GM23338 (cell line): ENCODE results near the gene ARMH1. TPM values are rescaled to one million over a fixed set of nuclear protein-coding genes. Genes with fewer than 3 reads are reported as not detected.

ENCODE experiments used
- ATAC-seq: fragments of 200-7000 bp; cut with Tn5 transposase; 3 replicates; pipeline ENCODE4 v1.9.1; 2020
- DNase-seq: peaks from one replicate; pipeline ENCODE4 v3.0.0-alpha.2; 2015; ENCODE audit warnings: low spot score
- H2AFZ ChIP-seq: fragments of 200-600 bp; sonication (generic); 2 replicates; pipeline ENCODE4 v1.8.0; 2016; ENCODE audit warnings: antibody characterized with exemption, mild to moderate bottlenecking, moderate library complexity
- H3F3A ChIP-seq: fragments of 200-600 bp; sonication (generic); replicated peaks from 2 replicates; pipeline ENCODE4 v1.8.0; 2017; ENCODE audit warnings: antibody characterized with exemption, mixed run types, low read depth
- H3K27ac ChIP-seq: fragments of 200-600 bp; sonication (generic); 2 replicates; pipeline ENCODE4 v1.6.1; 2016; ENCODE audit warnings: low read depth
- H3K27me3 ChIP-seq: fragments of 200-600 bp; sonication (generic); 2 replicates; pipeline ENCODE4 v1.8.0; 2016; ENCODE audit warnings: mild to moderate bottlenecking, mixed run types, moderate library complexity; ENCODE audit not compliant: insufficient read depth
- H3K36me3 ChIP-seq: fragments of 200-600 bp; sonication (generic); 2 replicates; pipeline ENCODE4 v1.8.0; 2016; ENCODE audit warnings: mild to moderate bottlenecking; ENCODE audit not compliant: insufficient read depth
- H3K4me1 ChIP-seq: fragments of 200-600 bp; sonication (generic); 2 replicates; pipeline ENCODE4 v1.8.0; 2016; ENCODE audit warnings: mild to moderate bottlenecking, moderate library complexity; ENCODE audit not compliant: insufficient read depth
- H3K4me2 ChIP-seq: fragments of 200-600 bp; sonication (generic); 2 replicates; pipeline ENCODE4 v1.7.1; 2017; ENCODE audit warnings: mixed run types
- H3K4me3 ChIP-seq: fragments of 200-600 bp; sonication (generic); 2 replicates; pipeline ENCODE4 v1.6.1; 2016; ENCODE audit warnings: mixed run types
- H3K79me2 ChIP-seq: fragments of 200-600 bp; sonication (generic); replicated peaks from 2 replicates; pipeline ENCODE4 v1.8.0; 2017; ENCODE audit warnings: mild to moderate bottlenecking; ENCODE audit not compliant: insufficient read depth
- H3K9me2 ChIP-seq: fragments of 200-600 bp; sonication (generic); 2 replicates; pipeline ENCODE4 v1.8.0; 2017; ENCODE audit not compliant: insufficient read depth
- H4K20me1 ChIP-seq: fragments of 200-600 bp; sonication (generic); replicated peaks from 2 replicates; pipeline ENCODE4 v1.8.0; 2017; ENCODE audit warnings: mild to moderate bottlenecking; ENCODE audit not compliant: insufficient read depth
- H3K27ac Mint-ChIP-seq: 2 replicates; pipeline ENCODE4 v1.8.0; 2020; ENCODE audit warnings: inconsistent platforms, mild to moderate bottlenecking, moderate library complexity, mixed read lengths
- H3K27me3 Mint-ChIP-seq: 3 replicates; pipeline ENCODE4 v1.8.0; 2022; ENCODE audit warnings: low read depth, mild to moderate bottlenecking, moderate library complexity, mixed read lengths, inconsistent platforms; ENCODE audit not compliant: insufficient read depth, poor library complexity
- H3K36me3 Mint-ChIP-seq: 3 replicates; pipeline ENCODE4 v1.8.0; 2021; ENCODE audit warnings: low read depth, mild to moderate bottlenecking, inconsistent platforms, moderate library complexity, mixed read lengths
- H3K4me1 Mint-ChIP-seq: 3 replicates; pipeline ENCODE4 v1.8.0; 2020; ENCODE audit warnings: mild to moderate bottlenecking, inconsistent platforms, mixed read lengths
- H3K4me3 Mint-ChIP-seq: 3 replicates; pipeline ENCODE4 v1.8.0; 2021; ENCODE audit warnings: moderate library complexity, mild to moderate bottlenecking, inconsistent platforms, mixed read lengths
- H3K9me3 Mint-ChIP-seq: 3 replicates; pipeline ENCODE4 v1.8.0; 2020; ENCODE audit warnings: moderate library complexity, mild to moderate bottlenecking, inconsistent platforms, mixed read lengths
- CREB1 ChIP-seq: fragments of 250-450 bp; sonication (Bioruptor Pico); IDR thresholded peaks from 2 replicates; pipeline ENCODE4 v1.5.0; 2020; ENCODE audit warnings: low read depth, mild to moderate bottlenecking, moderate library complexity
- CTCF ChIP-seq, 2 experiments: fragments of 200-600 bp in 1 of 2; sonication (generic) in 1 of 2; conservative IDR thresholded peaks; 2 replicates each; pipeline versions ENCODE4 v1.5.1 to v1.6.1; 2016 to 2017; ENCODE audit warnings: antibody characterized with exemption in 2 of 2, low read depth in 2 of 2, mild to moderate bottlenecking in 2 of 2, moderate library complexity in 1 of 2
- EZH2 ChIP-seq: fragments of 200-600 bp; sonication (generic); IDR thresholded peaks from one replicate; pipeline ENCODE4 v1.8.0; 2017; ENCODE audit warnings: antibody characterized with exemption, mild to moderate bottlenecking, low read depth; ENCODE audit not compliant: unreplicated experiment
- EZH2phosphoT487 ChIP-seq: fragments of 200-600 bp; sonication (generic); IDR thresholded peaks from one replicate; pipeline ENCODE4 v1.8.1; 2018; ENCODE audit warnings: antibody characterized with exemption; ENCODE audit not compliant: unreplicated experiment
- JUNB ChIP-seq: IDR thresholded peaks from one replicate; pipeline ENCODE4 v1.6.1; 2016; ENCODE audit warnings: antibody characterized with exemption; ENCODE audit not compliant: unreplicated experiment
- NANOG ChIP-seq: IDR thresholded peaks from 2 replicates; pipeline ENCODE4 v1.6.1; 2016; ENCODE audit warnings: antibody characterized with exemption, borderline replicate concordance
- POLR2AphosphoS5 ChIP-seq: IDR thresholded peaks from 2 replicates; pipeline ENCODE4 v1.6.1; 2016; ENCODE audit warnings: antibody characterized with exemption, low read depth
- STAT1 ChIP-seq: IDR thresholded peaks from one replicate; pipeline ENCODE4 v1.6.1; 2016; ENCODE audit warnings: antibody characterized with exemption; ENCODE audit not compliant: unreplicated experiment
- ZNF114 ChIP-seq: fragments of 250-450 bp; sonication (Bioruptor Pico); IDR thresholded peaks from 2 replicates; pipeline ENCODE4 v1.5.0; 2020; ENCODE audit warnings: mild to moderate bottlenecking, moderate library complexity
- ZNF331 ChIP-seq: fragments of 250-450 bp; sonication (Bioruptor Pico); IDR thresholded peaks from 2 replicates; pipeline ENCODE4 v1.5.0; 2020; ENCODE audit warnings: low read depth, mild to moderate bottlenecking, moderate library complexity
- ZNF462 ChIP-seq: fragments of 250-450 bp; sonication (Bioruptor Pico); IDR thresholded peaks from 2 replicates; pipeline ENCODE4 v1.5.0; 2020; ENCODE audit warnings: mild to moderate bottlenecking, moderate library complexity
- polyA plus RNA-seq: library from polyadenylated mRNA; unstranded; fragments of >200 nt; fragmentation: Nextera tagmentation; extraction: Ambion mirVana; gene quantifications from 2 replicates; pipeline ENCODE4 v1.2.1, GENCODE V29; 2016
- total RNA-seq: library from RNA; depleted of rRNA; stranded (reverse); fragments of >200 nt; shearing (Covaris generic); gene quantifications from 2 replicates; pipeline ENCODE4 v1.2.3, GENCODE V29; 2014
- TF ChIP-seq, protein P1 (sequence below): IDR thresholded peaks from one replicate; pipeline ENCODE4 v1.6.1; 2018; ENCODE audit warnings: antibody characterized with exemption; ENCODE audit not compliant: unreplicated experiment
- TF ChIP-seq, protein P2 (sequence below): IDR thresholded peaks from 2 replicates; pipeline ENCODE4 v1.6.1; 2016; ENCODE audit warnings: antibody characterized with exemption

ARMH1 gene
- total and polyA plus RNA-seq, 2 experiments from 2014 or later = 0.31 TPM; not detected in 1

GRCh38 chr1:44739307-44740178, 65.0 kb downstream of the ARMH1 start, which contains the start of gene KIF2C:
TSS of gene KIF2C (plus strand) at chr1:44739837. CDS start at chr1:44739933, 96 bp downstream.
- H3K4me1 ChIP-seq = peaks cover 7% of the 10 kb centered on the region; the same call in 1 of the 2 replicates
- peaks cover 11% of the 10 kb centered on the region for H3K27me3 Mint-ChIP-seq

More at GRCh38 chr1:44739307-44740178, 65.0 kb downstream of the ARMH1 start, which contains the start of gene KIF2C:
- H3K4me2 ChIP-seq = peak within 1 kb of the TSS; percentile 97
- H3K4me3 ChIP-seq = peak within 1 kb of the TSS; percentile 97
- ATAC-seq (peak; percentile 95), DNase-seq (peak; percentile 99)
- Mint-ChIP-seq H3K9me3 (peaks cover 8% of the 10 kb centered on the region; the same call in 2 of the 3 replicates), H3K27ac (peak within 1 kb of the TSS; percentile 99), H3K4me3 (peak within 1 kb of the TSS; percentile 90), H3K4me1 (peaks cover 11% of the 10 kb centered on the region), H3K36me3 (peaks cover 45% of the 10 kb centered on the region)
- peaks cover 44% of the 10 kb centered on the region for H3K79me2 ChIP-seq
- peaks cover 15% of the 10 kb centered on the region for H3K36me3 ChIP-seq
- peak within 1 kb of the TSS; percentile 87 for H3K27ac ChIP-seq
- H3K27me3 ChIP-seq = no peaks in the 10 kb centered on the region
- TF ChIP-seq NANOG (no peak), CREB1 (CRISPR knock-in tag) (peak; percentile 89), STAT1 (no peak), JUNB (no peak), ZNF331 (CRISPR knock-in tag) (no peak), EZH2 (no peak), CTCF (conservative IDR thresholded peaks at IDR 0.05; ENCODE audit: low read depth in 2 of 2) (no peak), ZNF462 (no peak), POLR2AphosphoS5 (peak; percentile 95), ZNF114 (CRISPR knock-in tag) (no peak), EZH2phosphoT487 (no peak)
- TF ChIP-seq, protein P1, sequence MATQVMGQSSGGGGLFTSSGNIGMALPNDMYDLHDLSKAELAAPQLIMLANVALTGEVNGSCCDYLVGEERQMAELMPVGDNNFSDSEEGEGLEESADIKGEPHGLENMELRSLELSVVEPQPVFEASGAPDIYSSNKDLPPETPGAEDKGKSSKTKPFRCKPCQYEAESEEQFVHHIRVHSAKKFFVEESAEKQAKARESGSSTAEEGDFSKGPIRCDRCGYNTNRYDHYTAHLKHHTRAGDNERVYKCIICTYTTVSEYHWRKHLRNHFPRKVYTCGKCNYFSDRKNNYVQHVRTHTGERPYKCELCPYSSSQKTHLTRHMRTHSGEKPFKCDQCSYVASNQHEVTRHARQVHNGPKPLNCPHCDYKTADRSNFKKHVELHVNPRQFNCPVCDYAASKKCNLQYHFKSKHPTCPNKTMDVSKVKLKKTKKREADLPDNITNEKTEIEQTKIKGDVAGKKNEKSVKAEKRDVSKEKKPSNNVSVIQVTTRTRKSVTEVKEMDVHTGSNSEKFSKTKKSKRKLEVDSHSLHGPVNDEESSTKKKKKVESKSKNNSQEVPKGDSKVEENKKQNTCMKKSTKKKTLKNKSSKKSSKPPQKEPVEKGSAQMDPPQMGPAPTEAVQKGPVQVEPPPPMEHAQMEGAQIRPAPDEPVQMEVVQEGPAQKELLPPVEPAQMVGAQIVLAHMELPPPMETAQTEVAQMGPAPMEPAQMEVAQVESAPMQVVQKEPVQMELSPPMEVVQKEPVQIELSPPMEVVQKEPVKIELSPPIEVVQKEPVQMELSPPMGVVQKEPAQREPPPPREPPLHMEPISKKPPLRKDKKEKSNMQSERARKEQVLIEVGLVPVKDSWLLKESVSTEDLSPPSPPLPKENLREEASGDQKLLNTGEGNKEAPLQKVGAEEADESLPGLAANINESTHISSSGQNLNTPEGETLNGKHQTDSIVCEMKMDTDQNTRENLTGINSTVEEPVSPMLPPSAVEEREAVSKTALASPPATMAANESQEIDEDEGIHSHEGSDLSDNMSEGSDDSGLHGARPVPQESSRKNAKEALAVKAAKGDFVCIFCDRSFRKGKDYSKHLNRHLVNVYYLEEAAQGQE = no peak
- TF ChIP-seq, protein P2, sequence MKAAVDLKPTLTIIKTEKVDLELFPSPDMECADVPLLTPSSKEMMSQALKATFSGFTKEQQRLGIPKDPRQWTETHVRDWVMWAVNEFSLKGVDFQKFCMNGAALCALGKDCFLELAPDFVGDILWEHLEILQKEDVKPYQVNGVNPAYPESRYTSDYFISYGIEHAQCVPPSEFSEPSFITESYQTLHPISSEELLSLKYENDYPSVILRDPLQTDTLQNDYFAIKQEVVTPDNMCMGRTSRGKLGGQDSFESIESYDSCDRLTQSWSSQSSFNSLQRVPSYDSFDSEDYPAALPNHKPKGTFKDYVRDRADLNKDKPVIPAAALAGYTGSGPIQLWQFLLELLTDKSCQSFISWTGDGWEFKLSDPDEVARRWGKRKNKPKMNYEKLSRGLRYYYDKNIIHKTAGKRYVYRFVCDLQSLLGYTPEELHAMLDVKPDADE = peak; percentile 69
- peaks cover 15% of the 10 kb centered on the region for H4K20me1 ChIP-seq
- H3K9me2 ChIP-seq = peaks cover 6% of the 10 kb centered on the region; the same call in 1 of the 2 replicates
- peaks cover 12% of the 10 kb centered on the region; the same call in 1 of the 2 replicates for H3F3A ChIP-seq
- H2AFZ ChIP-seq = peak within 1 kb of the TSS; percentile 82
